ENCODE data around the gene HACD2.
"Not testable (repeated sequence)": the region's sequence is repeated elsewhere in the genome, so short reads cannot be mapped to it uniquely, and the experiment has no call there.

Gene HACD2

GRCh38 chr3:123610331-123610730 lies 25.5 kb upstream of the HACD2 start:
- peak; percentile 14 to 26 for DNase-seq

- DNase-seq, result no peak
Observed at GRCh38 chr3:123609063-123609462, 24.2 kb upstream of the HACD2 start.

GRCh38 chr3:123608263-123608937 lies 23.5 kb upstream of the HACD2 start:
- no peak for DNase-seq

GRCh38 chr3:123606527-123606926 lies 21.7 kb upstream of the HACD2 start:
- no peak for DNase-seq

GRCh38 chr3:123605789-123606234 lies 21.0 kb upstream of the HACD2 start:
- no peak for DNase-seq

GRCh38 chr3:123603153-123603552 lies 18.3 kb upstream of the HACD2 start:
- DNase-seq, result not testable (repeated sequence)

GRCh38 chr3:123602325-123602724 lies 17.5 kb upstream of the HACD2 start:
- DNase-seq, result no peak

- not testable (repeated sequence) for DNase-seq
Observed at GRCh38 chr3:123600863-123601262, 16.0 kb upstream of the HACD2 start.

- DNase-seq, result no peak
Observed at GRCh38 chr3:123597561-123597960, 12.7 kb upstream of the HACD2 start.

GRCh38 chr3:123595396-123596180 lies 10.7 kb upstream of the HACD2 start:
- DNase-seq, result peak in 1 of 2 experiments; percentile 27

GRCh38 chr3:123593381-123593780 lies 8.5 kb upstream of the HACD2 start:
- no peak for DNase-seq

GRCh38 chr3:123590685-123591450 lies 6.0 kb upstream of the HACD2 start:
- DNase-seq, result no peak

- DNase-seq, result no peak
Observed at GRCh38 chr3:123587401-123587800, 2.5 kb upstream of the HACD2 start.

- no peak for DNase-seq
Observed at GRCh38 chr3:123586968-123587367, 2.1 kb upstream of the HACD2 start.

- DNase-seq, result peak; percentile 95 to 98
Observed at GRCh38 chr3:123586131-123586530, 1.3 kb upstream of the HACD2 start.

GRCh38 chr3:123584284-123584987 lies 417 bp downstream of the HACD2 start:
- DNase-seq, result peak; percentile 69 to 74

- no peak for DNase-seq
Observed at GRCh38 chr3:123583561-123583960, 1.3 kb downstream of the HACD2 start.

GRCh38 chr3:123582315-123582714 lies 2.5 kb downstream of the HACD2 start:
- DNase-seq, result no peak

- DNase-seq, result no peak
Observed at GRCh38 chr3:123576122-123576521, 8.7 kb downstream of the HACD2 start.

GRCh38 chr3:123571973-123572365 lies 12.9 kb downstream of the HACD2 start:
- DNase-seq, result no peak

GRCh38 chr3:123571264-123571972 lies 13.4 kb downstream of the HACD2 start:
- DNase-seq, result no peak

GRCh38 chr3:123568875-123569274 lies 16.0 kb downstream of the HACD2 start:
- no peak for DNase-seq
